HepG2 (cell line): ENCODE data around the gene SERTM1. TPM values are rescaled to one million over a fixed set of nuclear protein-coding genes. Genes with fewer than 3 reads are reported as not detected.
A peak's percentile ranks its signal among the peaks of the same experiment; 100 is the strongest.

ENCODE experiments used
- CEBPB ChIP-seq: IDR thresholded peaks from 2 replicates; pipeline ENCODE4 v1.6.1; 2011; ENCODE audit warnings: low read depth, low read length, improper control_type of control experiment, borderline replicate concordance
- CEBPG ChIP-seq: IDR thresholded peaks from 2 replicates; pipeline ENCODE4 v1.6.1; 2016
- FOSL1 ChIP-seq: sonication (generic); formaldehyde crosslinking; IDR thresholded peaks from 2 replicates; pipeline ENCODE4 v1.9.0; 2021; ENCODE audit warnings: missing genetic modification reagents, borderline replicate concordance
- FOXM1 ChIP-seq: sonication (generic); formaldehyde crosslinking; IDR thresholded peaks from 2 replicates; pipeline ENCODE4 v1.5.0; 2020; ENCODE audit warnings: missing genetic modification reagents
- FOXP1 ChIP-seq, 2 experiments: fragments of 450-650 bp in 1 of 2; IDR thresholded peaks; 2 replicates each; pipeline ENCODE4 v1.6.1; 2017 to 2018; ENCODE audit warnings: antibody characterized with exemption in 1 of 2
- HNF4A ChIP-seq: sonication (generic); formaldehyde crosslinking; IDR thresholded peaks from 2 replicates; pipeline ENCODE4 v1.4.0; 2020; ENCODE audit warnings: missing genetic modification reagents
- PCBP1 ChIP-seq: fragments of 200-400 bp; formaldehyde crosslinking; IDR thresholded peaks from 2 replicates; pipeline ENCODE4 v1.6.1; 2017; ENCODE audit warnings: mild to moderate bottlenecking, low read depth, low read length, borderline replicate concordance
- PREB ChIP-seq: sonication (generic); formaldehyde crosslinking; IDR thresholded peaks from 2 replicates; pipeline ENCODE4 v1.4.0; 2020; ENCODE audit warnings: missing genetic modification reagents
- RARA ChIP-seq: IDR thresholded peaks from 2 replicates; pipeline ENCODE4 v1.6.1; 2016; ENCODE audit warnings: missing genetic modification reagents, missing compliant biosample characterization
- SIX4 ChIP-seq: sonication (generic); formaldehyde crosslinking; IDR thresholded peaks from 2 replicates; pipeline ENCODE4 v1.4.0; 2020; ENCODE audit warnings: missing genetic modification reagents
- YEATS4 ChIP-seq: sonication (generic); formaldehyde crosslinking; IDR thresholded peaks from 2 replicates; pipeline ENCODE4 v1.4.0; 2020; ENCODE audit warnings: missing genetic modification reagents, borderline replicate concordance
- ZNF224 ChIP-seq: sonication (generic); formaldehyde crosslinking; IDR thresholded peaks from 2 replicates; pipeline ENCODE4 v1.5.0; 2020; ENCODE audit warnings: mild to moderate bottlenecking, missing genetic modification reagents
- ZNF256 ChIP-seq: sonication (generic); formaldehyde crosslinking; conservative IDR thresholded peaks from 2 replicates; pipeline ENCODE4 v1.4.0; 2020; ENCODE audit warnings: missing genetic modification reagents
- ZNF317 ChIP-seq: sonication (generic); formaldehyde crosslinking; IDR thresholded peaks from 2 replicates; pipeline ENCODE4 v1.5.0; 2020; ENCODE audit warnings: mild to moderate bottlenecking, missing genetic modification reagents
- ZNF331 ChIP-seq: sonication (generic); formaldehyde crosslinking; IDR thresholded peaks from 2 replicates; pipeline ENCODE4 v1.4.0; 2020; ENCODE audit warnings: missing genetic modification reagents
- ZNF598 ChIP-seq: sonication (generic); formaldehyde crosslinking; IDR thresholded peaks from 2 replicates; pipeline ENCODE4 v1.5.1; 2020; ENCODE audit warnings: mild to moderate bottlenecking, missing genetic modification reagents, borderline replicate concordance
- ZNF737 ChIP-seq: sonication (generic); formaldehyde crosslinking; IDR thresholded peaks from 2 replicates; pipeline ENCODE4 v1.5.0; 2020; ENCODE audit warnings: missing genetic modification reagents, mild to moderate bottlenecking, borderline replicate concordance
- polyA plus RNA-seq, 8 experiments: library from polyadenylated mRNA; depleted of rRNA in 3 of 8; stranded (reverse) in 7 of 8; unstranded in 1 of 8; fragments of >200 nt; fragmentation: Illumina TruSeq in 4 of 8; extraction: Trizol in 4 of 8; gene quantifications; 2 replicates each; pipeline versions ENCODE4 v1.2.1 to v1.2.3, GENCODE V29; 2011 to 2016; ENCODE audit warnings: low read depth in 4 of 8, missing spikeins in 1 of 8, mixed read lengths in 1 of 8; ENCODE audit not compliant: insufficient read depth in 1 of 8
- total RNA-seq, 5 experiments: library from RNA; depleted of rRNA; stranded (reverse); fragments of >200 nt; fragmentation: Illumina TruSeq; extraction: Trizol; gene quantifications; 2 replicates each; pipeline ENCODE4 v1.2.3, GENCODE V29; 2016; ENCODE audit warnings: low read depth in 1 of 5
- TF ChIP-seq, protein P1 (sequence below): sonication (generic); formaldehyde crosslinking; IDR thresholded peaks from 2 replicates; pipeline ENCODE4 v1.4.0; 2020; ENCODE audit warnings: missing genetic modification reagents
- TF ChIP-seq, protein P2 (sequence below): IDR thresholded peaks from 2 replicates; pipeline ENCODE4 v1.6.1; 2018; ENCODE audit warnings: missing genetic modification reagents, mild to moderate bottlenecking, missing compliant biosample characterization
- TF ChIP-seq, protein P3 (sequence below): sonication (generic); formaldehyde crosslinking; IDR thresholded peaks from 2 replicates; pipeline ENCODE4 v1.8.1; 2023; ENCODE audit warnings: mild to moderate bottlenecking, missing genetic modification reagents
- TF ChIP-seq, protein P4 (sequence below): sonication (generic); formaldehyde crosslinking; IDR thresholded peaks from 2 replicates; pipeline ENCODE4 v1.4.0; 2020; ENCODE audit warnings: missing genetic modification reagents
- TF ChIP-seq, protein P5 (sequence below): sonication (generic); formaldehyde crosslinking; IDR thresholded peaks from 2 replicates; pipeline ENCODE4 v1.8.1; 2023; ENCODE audit warnings: mild to moderate bottlenecking, missing genetic modification reagents, borderline replicate concordance

The SERTM1 gene
- total and polyA plus RNA-seq, 2 of the 13 experiments (the other 11 are each of a cell fraction or from before 2014, with no cell fraction given): not detected

DNA sequence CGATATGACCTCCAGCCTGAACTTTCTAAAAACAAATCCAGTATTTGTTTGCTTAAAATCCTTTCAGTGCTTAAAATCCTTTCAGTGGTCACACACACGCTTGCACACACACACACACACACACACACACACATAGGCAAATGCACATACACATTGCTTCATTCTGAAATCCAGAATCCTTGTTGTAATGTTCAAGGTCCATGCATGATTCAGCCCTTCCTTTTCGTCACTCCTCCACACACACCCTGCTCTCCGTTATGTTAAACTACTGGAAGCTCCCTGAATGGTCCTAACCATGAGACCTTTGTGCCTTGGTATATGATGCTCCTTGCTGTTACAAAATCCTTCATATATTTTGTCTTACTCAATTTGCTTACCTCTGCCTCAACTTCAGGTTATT, 44.9 kb downstream of the SERTM1 start (continued):
- TF ChIP-seq, protein P1, sequence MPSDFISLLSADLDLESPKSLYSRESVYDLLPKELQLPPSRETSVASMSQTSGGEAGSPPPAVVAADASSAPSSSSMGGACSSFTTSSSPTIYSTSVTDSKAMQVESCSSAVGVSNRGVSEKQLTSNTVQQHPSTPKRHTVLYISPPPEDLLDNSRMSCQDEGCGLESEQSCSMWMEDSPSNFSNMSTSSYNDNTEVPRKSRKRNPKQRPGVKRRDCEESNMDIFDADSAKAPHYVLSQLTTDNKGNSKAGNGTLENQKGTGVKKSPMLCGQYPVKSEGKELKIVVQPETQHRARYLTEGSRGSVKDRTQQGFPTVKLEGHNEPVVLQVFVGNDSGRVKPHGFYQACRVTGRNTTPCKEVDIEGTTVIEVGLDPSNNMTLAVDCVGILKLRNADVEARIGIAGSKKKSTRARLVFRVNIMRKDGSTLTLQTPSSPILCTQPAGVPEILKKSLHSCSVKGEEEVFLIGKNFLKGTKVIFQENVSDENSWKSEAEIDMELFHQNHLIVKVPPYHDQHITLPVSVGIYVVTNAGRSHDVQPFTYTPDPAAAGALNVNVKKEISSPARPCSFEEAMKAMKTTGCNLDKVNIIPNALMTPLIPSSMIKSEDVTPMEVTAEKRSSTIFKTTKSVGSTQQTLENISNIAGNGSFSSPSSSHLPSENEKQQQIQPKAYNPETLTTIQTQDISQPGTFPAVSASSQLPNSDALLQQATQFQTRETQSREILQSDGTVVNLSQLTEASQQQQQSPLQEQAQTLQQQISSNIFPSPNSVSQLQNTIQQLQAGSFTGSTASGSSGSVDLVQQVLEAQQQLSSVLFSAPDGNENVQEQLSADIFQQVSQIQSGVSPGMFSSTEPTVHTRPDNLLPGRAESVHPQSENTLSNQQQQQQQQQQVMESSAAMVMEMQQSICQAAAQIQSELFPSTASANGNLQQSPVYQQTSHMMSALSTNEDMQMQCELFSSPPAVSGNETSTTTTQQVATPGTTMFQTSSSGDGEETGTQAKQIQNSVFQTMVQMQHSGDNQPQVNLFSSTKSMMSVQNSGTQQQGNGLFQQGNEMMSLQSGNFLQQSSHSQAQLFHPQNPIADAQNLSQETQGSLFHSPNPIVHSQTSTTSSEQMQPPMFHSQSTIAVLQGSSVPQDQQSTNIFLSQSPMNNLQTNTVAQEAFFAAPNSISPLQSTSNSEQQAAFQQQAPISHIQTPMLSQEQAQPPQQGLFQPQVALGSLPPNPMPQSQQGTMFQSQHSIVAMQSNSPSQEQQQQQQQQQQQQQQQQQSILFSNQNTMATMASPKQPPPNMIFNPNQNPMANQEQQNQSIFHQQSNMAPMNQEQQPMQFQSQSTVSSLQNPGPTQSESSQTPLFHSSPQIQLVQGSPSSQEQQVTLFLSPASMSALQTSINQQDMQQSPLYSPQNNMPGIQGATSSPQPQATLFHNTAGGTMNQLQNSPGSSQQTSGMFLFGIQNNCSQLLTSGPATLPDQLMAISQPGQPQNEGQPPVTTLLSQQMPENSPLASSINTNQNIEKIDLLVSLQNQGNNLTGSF (CRISPR knock-in tag): no peak
- TF ChIP-seq ZNF317 (CRISPR knock-in tag) (no peak), ZNF224 (CRISPR knock-in tag) (no peak), ZNF331 (CRISPR knock-in tag) (no peak), YEATS4 (no peak), ZNF256 (no peak), PREB (CRISPR knock-in tag) (no peak), CEBPG (0 out of 2 replicates have a peak, but pooled peaks have one; percentile 26), PCBP1 (no peak), HNF4A (CRISPR knock-in tag) (peak; percentile 40), SIX4 (CRISPR knock-in tag) (no peak), CEBPB (peak; percentile 81), FOSL1 (CRISPR knock-in tag) (no peak), FOXP1 (IDR thresholded peaks at IDR 0.05) (peak; percentile 31; the same call in 1 of the 2 replicates), FOXP1 (CRISPR knock-in tag; IDR thresholded peaks at IDR 0.05) (no peak), ZNF598 (CRISPR knock-in tag) (no peak), RARA (CRISPR knock-in tag) (no peak), FOXM1 (CRISPR knock-in tag) (no peak), ZNF737 (CRISPR knock-in tag) (no peak)
- TF ChIP-seq, protein P2, sequence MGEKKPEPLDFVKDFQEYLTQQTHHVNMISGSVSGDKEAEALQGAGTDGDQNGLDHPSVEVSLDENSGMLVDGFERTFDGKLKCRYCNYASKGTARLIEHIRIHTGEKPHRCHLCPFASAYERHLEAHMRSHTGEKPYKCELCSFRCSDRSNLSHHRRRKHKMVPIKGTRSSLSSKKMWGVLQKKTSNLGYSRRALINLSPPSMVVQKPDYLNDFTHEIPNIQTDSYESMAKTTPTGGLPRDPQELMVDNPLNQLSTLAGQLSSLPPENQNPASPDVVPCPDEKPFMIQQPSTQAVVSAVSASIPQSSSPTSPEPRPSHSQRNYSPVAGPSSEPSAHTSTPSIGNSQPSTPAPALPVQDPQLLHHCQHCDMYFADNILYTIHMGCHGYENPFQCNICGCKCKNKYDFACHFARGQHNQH: no peak
- TF ChIP-seq, protein P3, sequence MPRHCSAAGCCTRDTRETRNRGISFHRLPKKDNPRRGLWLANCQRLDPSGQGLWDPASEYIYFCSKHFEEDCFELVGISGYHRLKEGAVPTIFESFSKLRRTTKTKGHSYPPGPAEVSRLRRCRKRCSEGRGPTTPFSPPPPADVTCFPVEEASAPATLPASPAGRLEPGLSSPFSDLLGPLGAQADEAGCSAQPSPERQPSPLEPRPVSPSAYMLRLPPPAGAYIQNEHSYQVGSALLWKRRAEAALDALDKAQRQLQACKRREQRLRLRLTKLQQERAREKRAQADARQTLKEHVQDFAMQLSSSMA (CRISPR knock-in tag): no peak
- TF ChIP-seq, protein P4, sequence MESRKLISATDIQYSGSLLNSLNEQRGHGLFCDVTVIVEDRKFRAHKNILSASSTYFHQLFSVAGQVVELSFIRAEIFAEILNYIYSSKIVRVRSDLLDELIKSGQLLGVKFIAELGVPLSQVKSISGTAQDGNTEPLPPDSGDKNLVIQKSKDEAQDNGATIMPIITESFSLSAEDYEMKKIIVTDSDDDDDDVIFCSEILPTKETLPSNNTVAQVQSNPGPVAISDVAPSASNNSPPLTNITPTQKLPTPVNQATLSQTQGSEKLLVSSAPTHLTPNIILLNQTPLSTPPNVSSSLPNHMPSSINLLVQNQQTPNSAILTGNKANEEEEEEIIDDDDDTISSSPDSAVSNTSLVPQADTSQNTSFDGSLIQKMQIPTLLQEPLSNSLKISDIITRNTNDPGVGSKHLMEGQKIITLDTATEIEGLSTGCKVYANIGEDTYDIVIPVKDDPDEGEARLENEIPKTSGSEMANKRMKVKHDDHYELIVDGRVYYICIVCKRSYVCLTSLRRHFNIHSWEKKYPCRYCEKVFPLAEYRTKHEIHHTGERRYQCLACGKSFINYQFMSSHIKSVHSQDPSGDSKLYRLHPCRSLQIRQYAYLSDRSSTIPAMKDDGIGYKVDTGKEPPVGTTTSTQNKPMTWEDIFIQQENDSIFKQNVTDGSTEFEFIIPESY: no peak
- TF ChIP-seq, protein P5, sequence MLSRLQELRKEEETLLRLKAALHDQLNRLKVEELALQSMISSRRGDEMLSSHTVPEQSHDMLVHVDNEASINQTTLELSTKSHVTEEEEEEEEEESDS (CRISPR knock-in tag): no peak
